AG04449 (cell line): ENCODE results near the gene KCNJ1.

Source experiments
- CTCF ChIA-PET: fragments of 350-600 bp; formaldehyde crosslinking; extraction: SDS; loops from one replicate; lab custom pipeline; 2021; ENCODE audit warnings: antibody characterized with exemption; lab: Yijun Ruan, JAX
- POLR2A ChIA-PET: fragments of 400-600, 350-600 bp; formaldehyde crosslinking; extraction: SDS; loops from one replicate; lab custom pipeline; 2020; ENCODE audit warnings: antibody characterized with exemption, inconsistent platforms; lab: Yijun Ruan, JAX
- DNase-seq: peaks from one replicate; pipeline ENCODE4 v3.0.0-alpha.2; 2010; ENCODE audit warnings: low read depth, low spot score
- H3K4me3 ChIP-seq: 2 replicates; pipeline ENCODE4 v1.5.1; 2011; ENCODE audit warnings: low read depth, mild to moderate bottlenecking, control low read depth, low read length
- CTCF ChIP-seq: IDR thresholded peaks from one replicate; pipeline ENCODE4 v1.5.1; 2011; ENCODE audit warnings: mild to moderate bottlenecking, moderate library complexity, low read length, control low read depth, inconsistent platforms; ENCODE audit not compliant: insufficient read depth; ENCODE audit errors: missing control alignments

The KCNJ1 gene

GRCh38 chr11:128867277-128867676 lies at the start of gene KCNJ1:
Gene KCNJ1, minus strand, starts transcription at chr11:128867296. Its CDS starts 27,053 bp downstream, at chr11:128840243.
- no peak within 1 kb of the TSS for H3K4me3 ChIP-seq
- DNase-seq, result no peak
- CTCF ChIA-PET, result interaction anchor here (2.1 kb wide), 1 partner anchor 90 kb away, joined by 6 read pairs; no protein-coding TSS in a partner anchor
- TF ChIP-seq CTCF, result no peak
- POLR2A ChIA-PET, result interaction anchor here (0.7 kb wide), 1 partner anchor 18 kb away, joined by 3 read pairs; no protein-coding TSS in a partner anchor

GRCh38 chr11:128916681-128917080 lies 49.6 kb upstream of the KCNJ1 start:
- TF ChIP-seq CTCF, result no peak
- no peak overlapping the region for H3K4me3 ChIP-seq
- DNase-seq, result no peak
- CTCF ChIA-PET, result interaction anchor here (0.8 to 3.8 kb wide), 3 partner anchors 10 to 39 kb away, joined by 3 to 20 read pairs (median 5); no protein-coding TSS in a partner anchor
- POLR2A ChIA-PET, result no interaction called here

GRCh38 chr11:128916037-128916572 lies 49.0 kb upstream of the KCNJ1 start:
- ChIA-PET POLR2A (no interaction called here), CTCF (interaction anchor here (1.3 to 3.8 kb wide), 2 partner anchors 9 to 40 kb away, joined by 5 to 20 read pairs; no protein-coding TSS in a partner anchor)
- TF ChIP-seq CTCF, result no peak
- no peak overlapping the region for H3K4me3 ChIP-seq
- no peak for DNase-seq

- CTCF ChIA-PET, result interaction anchor here (1.2 kb wide), 1 partner anchor 9 kb away, joined by 7 read pairs; no protein-coding TSS in a partner anchor
- no peak for DNase-seq
- POLR2A ChIA-PET, result no interaction called here
- no peak for TF ChIP-seq CTCF
- no peak overlapping the region for H3K4me3 ChIP-seq
Observed at GRCh38 chr11:128915149-128915521, 48.0 kb upstream of the KCNJ1 start.

GRCh38 chr11:128914216-128915148 lies 47.4 kb upstream of the KCNJ1 start:
- H3K4me3 ChIP-seq, result no peak overlapping the region
- no peak for TF ChIP-seq CTCF
- ChIA-PET POLR2A (no interaction called here), CTCF (interaction anchor here (1.2 to 2.3 kb wide), 2 partner anchors 8 to 34 kb away, joined by 6 to 7 read pairs; no protein-coding TSS in a partner anchor)
- no peak for DNase-seq

GRCh38 chr11:128913806-128914205 lies 46.7 kb upstream of the KCNJ1 start:
- TF ChIP-seq CTCF, result no peak
- no peak for DNase-seq
- no peak overlapping the region for H3K4me3 ChIP-seq
- CTCF ChIA-PET, result interaction anchor here (2.3 kb wide), 1 partner anchor 35 kb away, joined by 6 read pairs; no protein-coding TSS in a partner anchor
- POLR2A ChIA-PET, result no interaction called here
